Raji (cell line): ENCODE measurements around the gene GALNT7.

Experiments
- POLR2A ChIP-seq: IDR thresholded peaks from 2 replicates; pipeline ENCODE4 v1.6.1; 2011; ENCODE audit warnings: low read depth, low read length, control low read depth; ENCODE audit not compliant: insufficient read depth

GALNT7 gene

GRCh38 chr4:173318648-173319211 lies 150.1 kb downstream of the GALNT7 start:
- TF ChIP-seq POLR2A, result no peak

DNA sequence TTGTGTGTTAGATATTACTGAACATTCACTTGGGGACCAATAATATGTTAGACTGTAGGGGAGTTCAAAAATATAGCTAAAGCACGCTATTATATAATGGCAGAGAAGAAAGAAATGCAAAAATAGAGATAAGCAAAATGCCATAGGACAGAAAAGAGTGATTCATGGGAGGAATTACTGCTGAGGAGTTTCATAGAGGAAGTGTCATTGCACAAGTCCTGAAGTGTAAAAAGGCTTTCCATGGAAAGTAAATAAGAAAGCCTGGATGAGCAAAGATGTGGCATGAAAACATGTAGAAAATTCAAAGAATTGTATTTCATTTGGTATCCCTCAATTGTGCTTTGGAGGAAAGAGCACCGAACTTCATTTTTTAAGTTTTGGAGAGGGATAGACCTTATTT lies 151.1 kb downstream of the GALNT7 start:
- TF ChIP-seq POLR2A, result no peak

DNA sequence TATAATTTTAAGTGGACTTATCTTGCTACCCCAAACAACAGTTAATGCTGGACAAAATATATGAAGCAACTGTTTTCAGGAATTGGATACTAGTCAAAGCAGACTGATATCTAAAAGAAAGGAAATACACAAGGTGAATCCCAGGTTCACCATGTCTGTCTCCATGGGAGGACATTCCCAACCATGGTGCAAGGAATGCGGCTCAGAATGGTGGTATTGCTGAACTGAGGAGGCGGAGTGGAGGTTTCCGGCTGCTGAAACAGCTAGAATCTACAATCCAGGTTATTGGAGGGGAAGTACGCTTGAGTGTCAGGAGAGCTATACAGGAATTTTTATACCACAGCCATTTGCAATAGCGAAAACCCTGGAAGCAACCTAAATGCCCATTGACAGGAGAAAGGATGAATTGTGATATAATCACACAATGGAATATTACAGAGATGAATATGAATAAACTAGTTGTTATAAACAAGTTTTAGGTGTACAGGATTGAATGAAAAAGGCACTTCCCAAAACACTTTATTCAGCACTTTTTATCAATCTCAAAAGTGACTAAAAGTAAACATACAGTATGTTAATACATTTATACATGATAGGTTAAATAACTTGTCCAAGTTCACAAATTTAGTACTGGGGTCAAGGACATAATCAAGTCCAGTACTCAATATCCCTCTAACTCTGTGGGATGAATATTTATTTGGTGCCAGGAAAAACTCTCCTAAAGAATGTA lies 156.6 kb downstream of the GALNT7 start:
- no peak for TF ChIP-seq POLR2A

DNA sequence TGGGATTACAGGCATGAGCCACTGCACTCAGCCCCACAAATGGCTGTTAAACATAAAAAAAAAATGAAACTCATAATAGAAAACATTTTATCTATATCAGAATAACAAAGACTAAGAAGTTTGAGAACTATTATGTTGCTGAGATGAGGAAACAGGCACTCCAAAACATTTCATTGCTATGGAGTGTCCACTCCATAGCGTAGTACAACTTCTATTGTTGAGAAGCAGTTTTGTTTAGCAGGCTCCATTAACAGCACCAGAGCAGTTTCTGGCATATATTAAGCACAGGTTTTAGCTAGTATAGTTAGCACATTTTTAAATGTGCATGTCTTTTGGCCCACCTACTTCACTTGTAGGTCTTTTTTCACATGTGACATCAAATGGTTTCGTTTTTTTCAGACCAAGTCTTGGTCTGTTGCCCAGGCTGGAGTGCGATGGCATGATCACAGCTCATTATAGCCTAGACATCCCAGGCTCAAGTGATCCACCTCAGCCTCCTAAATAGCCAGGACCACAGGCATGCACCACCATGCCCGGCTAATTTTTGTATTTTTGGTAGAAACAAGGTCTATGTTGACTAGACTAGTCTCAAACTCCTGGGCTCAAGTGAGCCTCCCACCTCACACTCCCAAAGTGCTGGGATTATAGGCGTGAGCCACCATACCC lies 159.8 kb downstream of the GALNT7 start:
- TF ChIP-seq POLR2A, result no peak

- no peak for TF ChIP-seq POLR2A
These were observed 162.0 kb downstream of the GALNT7 start for GRCh38 chr4:173330590-173330989.

DNA sequence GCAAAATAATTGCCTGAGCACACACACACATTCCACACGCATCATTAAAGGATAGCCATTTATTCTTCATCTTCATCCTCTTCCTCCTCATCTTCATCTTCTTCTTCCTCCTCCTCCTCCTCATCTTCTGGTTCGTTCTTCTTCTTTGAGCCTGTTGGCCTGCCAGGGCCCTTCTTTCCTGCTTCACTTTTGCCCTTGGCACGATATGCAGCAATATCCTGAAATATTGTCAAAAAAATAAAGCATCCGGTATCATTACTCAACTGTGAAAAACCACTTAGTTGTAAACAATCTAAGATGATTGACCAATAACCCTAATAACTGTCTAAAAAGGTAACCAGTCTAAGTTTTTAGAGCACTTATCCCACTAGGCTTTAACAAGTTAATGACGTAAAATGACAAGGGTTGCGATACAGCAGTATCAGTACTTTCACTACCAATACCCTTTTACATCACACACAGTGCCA lies 163.4 kb downstream of the GALNT7 start:
- no peak for TF ChIP-seq POLR2A

DNA sequence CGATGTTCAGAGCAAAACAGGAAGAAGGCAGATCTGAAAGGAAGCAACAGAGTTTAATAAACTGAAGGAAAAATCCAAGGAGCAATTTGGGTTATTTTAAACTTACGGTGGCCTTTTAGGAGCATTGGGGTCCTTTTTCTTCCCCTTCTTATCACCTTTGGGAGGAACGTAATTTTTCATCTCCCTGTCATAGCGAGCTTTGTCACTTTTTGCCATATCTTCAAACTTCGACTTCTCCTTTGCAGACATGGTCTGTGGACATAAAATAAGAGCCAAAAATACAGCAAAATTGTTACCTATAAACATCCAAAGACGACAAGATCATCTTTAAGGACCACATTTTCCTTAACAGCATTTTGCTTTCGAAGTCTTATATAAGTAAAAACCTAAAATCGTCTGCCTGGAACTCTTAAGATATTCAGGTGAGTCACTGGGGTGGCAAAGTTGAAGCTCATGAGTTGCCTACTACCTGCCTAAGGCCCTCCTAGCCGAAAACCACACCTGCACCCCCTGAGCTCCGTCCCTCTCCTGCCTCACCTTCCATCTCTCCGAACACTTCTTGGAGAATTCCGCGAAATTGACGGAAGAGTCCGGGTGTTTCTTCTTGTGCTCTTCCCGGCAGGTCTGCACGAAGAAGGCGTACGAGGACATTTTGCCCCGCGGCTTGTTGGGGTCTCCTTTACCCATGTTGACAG lies 164.5 kb downstream of the GALNT7 start:
- TF ChIP-seq POLR2A, result no peak

DNA sequence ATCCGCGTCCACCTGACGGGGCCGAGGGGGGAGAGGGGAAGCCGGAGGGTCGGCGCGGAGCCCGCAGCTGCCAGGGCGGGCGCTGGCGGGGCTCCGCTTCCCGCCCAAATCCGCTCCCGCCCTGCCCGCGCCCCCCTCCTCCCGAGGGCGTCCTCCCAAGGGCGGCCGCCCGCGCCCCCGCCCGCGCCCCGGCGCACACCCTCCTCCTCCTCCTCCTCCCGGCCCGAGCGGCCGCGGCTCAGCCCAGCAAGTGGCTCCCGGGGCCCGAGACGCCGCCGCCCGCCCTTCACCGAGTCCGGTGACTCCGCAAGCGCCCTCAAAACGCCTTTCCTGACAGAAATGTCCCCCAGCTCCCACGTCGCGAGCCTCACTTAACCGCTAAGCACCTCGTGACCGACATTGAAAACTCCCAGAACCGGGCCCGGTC lies 165.1 kb downstream of the GALNT7 start:
- no peak for TF ChIP-seq POLR2A

- TF ChIP-seq POLR2A, result peak; percentile 94
These were observed 165.7 kb downstream of the GALNT7 start, which contains the start of gene HMGB2 for GRCh38 chr4:173334085-173334890. Gene HMGB2 (minus strand): TSS chr4:173334358. CDS start chr4:173333649, 709 bp downstream.

DNA sequence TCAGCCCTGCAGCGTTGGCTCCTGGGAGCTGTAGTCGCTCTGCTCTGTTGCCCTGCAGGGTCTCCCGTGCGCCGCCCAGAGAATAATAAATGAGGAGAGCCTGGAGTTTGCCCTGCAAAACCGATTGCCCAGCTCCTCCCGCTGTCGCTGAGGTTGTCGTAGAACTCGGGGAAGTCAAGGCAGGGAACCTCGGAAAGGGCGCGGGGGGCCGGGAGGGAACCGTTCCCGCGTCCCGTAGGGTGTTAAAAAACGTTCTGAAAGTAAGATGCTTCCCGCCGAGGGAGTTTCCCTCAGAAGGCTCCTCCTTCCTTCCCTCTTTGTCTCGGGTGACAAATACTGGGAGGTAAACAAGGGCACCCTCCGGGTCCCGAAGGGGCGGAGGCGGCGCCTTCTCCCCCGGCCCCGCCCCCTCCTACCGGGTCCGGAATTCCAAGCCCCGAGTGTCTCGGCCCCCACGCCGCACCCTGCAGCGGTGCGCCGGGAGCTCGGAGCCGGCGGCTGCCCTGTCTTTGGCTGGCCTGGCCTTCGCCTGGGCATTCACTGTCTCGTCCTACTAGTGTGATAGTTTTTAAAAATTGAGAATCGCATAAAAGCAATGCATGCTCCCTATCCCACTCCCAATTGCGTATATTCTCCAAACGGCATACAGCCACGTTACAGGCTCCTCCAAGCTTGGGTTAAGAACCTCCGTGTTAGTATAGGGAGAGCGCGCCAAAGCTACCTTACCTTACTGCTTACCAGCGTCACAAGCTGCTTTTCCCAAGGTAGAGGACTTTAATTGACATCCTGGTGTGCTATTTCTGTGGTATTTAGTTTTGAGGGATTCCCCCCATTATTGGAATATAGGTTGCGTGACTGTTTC lies 166.5 kb downstream of the GALNT7 start:
- TF ChIP-seq POLR2A, result peak; percentile 69

DNA sequence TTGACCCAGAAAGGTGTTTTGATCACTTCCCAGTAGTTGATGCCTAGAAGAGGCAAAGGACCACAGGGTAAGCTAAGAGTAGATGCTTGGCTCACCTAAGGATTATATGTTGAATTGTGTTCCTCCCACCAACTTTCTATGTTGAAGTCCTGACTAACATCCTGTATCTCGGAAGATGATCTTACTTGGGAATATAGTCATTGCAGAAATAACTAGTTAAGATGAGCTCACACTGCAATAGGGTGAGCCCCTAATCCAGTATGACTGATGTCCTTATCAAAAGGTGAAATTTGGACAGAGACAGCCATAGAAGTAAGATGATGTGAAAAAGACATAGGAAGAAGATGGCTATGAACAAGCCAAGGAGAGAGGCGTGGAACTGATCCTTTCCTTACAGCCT lies 168.9 kb downstream of the GALNT7 start:
- no peak for TF ChIP-seq POLR2A

DNA sequence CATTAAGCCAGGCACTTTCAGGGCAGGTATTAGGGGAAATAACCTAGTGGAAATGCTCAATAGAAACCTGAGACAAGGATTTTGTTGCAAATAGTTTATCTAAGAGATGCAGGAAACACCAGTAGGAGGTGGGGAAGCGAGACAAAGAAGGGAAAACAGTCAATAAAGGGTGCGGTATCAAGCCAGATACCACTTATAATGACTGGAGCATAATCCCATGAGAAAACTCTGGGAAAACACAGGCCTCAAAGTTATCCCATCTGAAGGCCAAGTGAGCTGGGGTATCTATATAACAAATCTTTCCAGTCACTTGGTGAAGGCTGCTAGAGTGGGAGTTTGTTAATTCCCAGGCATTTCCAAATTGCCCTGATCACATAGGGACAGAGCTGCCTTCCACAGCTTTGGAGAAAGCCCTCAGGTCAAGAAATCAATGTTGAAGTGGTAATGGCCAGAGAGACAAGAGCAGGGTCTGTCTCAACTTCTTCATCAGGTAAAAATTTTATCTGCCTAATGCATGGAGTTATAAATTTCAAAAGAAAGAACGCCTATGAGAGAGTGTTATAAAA lies 175.3 kb downstream of the GALNT7 start:
- TF ChIP-seq POLR2A, result no peak

GRCh38 chr4:173345648-173346047 lies 177.0 kb downstream of the GALNT7 start:
- TF ChIP-seq POLR2A, result no peak
